GM23338 (cell line): Measurements from ENCODE around the gene SLC17A1. TPM values are rescaled to one million over a fixed set of nuclear protein-coding genes. Genes with fewer than 3 reads are reported as not detected.

Experiments
- ATAC-seq: fragments of 200-7000 bp; cut with Tn5 transposase; 3 replicates; pipeline ENCODE4 v1.9.1; 2020
- DNase-seq: peaks from one replicate; pipeline ENCODE4 v3.0.0-alpha.2; 2015; ENCODE audit warnings: low spot score
- H2AFZ ChIP-seq: fragments of 200-600 bp; sonication (generic); 2 replicates; pipeline ENCODE4 v1.8.0; 2016; ENCODE audit warnings: antibody characterized with exemption, mild to moderate bottlenecking, moderate library complexity
- H3F3A ChIP-seq: fragments of 200-600 bp; sonication (generic); replicated peaks from 2 replicates; pipeline ENCODE4 v1.8.0; 2017; ENCODE audit warnings: antibody characterized with exemption, mixed run types, low read depth
- H3K27ac ChIP-seq: fragments of 200-600 bp; sonication (generic); 2 replicates; pipeline ENCODE4 v1.6.1; 2016; ENCODE audit warnings: low read depth
- H3K27me3 ChIP-seq: fragments of 200-600 bp; sonication (generic); 2 replicates; pipeline ENCODE4 v1.8.0; 2016; ENCODE audit warnings: mild to moderate bottlenecking, mixed run types, moderate library complexity; ENCODE audit not compliant: insufficient read depth
- H3K36me3 ChIP-seq: fragments of 200-600 bp; sonication (generic); 2 replicates; pipeline ENCODE4 v1.8.0; 2016; ENCODE audit warnings: mild to moderate bottlenecking; ENCODE audit not compliant: insufficient read depth
- H3K4me1 ChIP-seq: fragments of 200-600 bp; sonication (generic); 2 replicates; pipeline ENCODE4 v1.8.0; 2016; ENCODE audit warnings: mild to moderate bottlenecking, moderate library complexity; ENCODE audit not compliant: insufficient read depth
- H3K4me2 ChIP-seq: fragments of 200-600 bp; sonication (generic); 2 replicates; pipeline ENCODE4 v1.7.1; 2017; ENCODE audit warnings: mixed run types
- H3K4me3 ChIP-seq: fragments of 200-600 bp; sonication (generic); 2 replicates; pipeline ENCODE4 v1.6.1; 2016; ENCODE audit warnings: mixed run types
- H3K79me2 ChIP-seq: fragments of 200-600 bp; sonication (generic); replicated peaks from 2 replicates; pipeline ENCODE4 v1.8.0; 2017; ENCODE audit warnings: mild to moderate bottlenecking; ENCODE audit not compliant: insufficient read depth
- H3K9me2 ChIP-seq: fragments of 200-600 bp; sonication (generic); 2 replicates; pipeline ENCODE4 v1.8.0; 2017; ENCODE audit not compliant: insufficient read depth
- H4K20me1 ChIP-seq: fragments of 200-600 bp; sonication (generic); replicated peaks from 2 replicates; pipeline ENCODE4 v1.8.0; 2017; ENCODE audit warnings: mild to moderate bottlenecking; ENCODE audit not compliant: insufficient read depth
- H3K27ac Mint-ChIP-seq: 2 replicates; pipeline ENCODE4 v1.8.0; 2020; ENCODE audit warnings: inconsistent platforms, mild to moderate bottlenecking, moderate library complexity, mixed read lengths
- H3K27me3 Mint-ChIP-seq: 3 replicates; pipeline ENCODE4 v1.8.0; 2022; ENCODE audit warnings: low read depth, mild to moderate bottlenecking, moderate library complexity, mixed read lengths, inconsistent platforms; ENCODE audit not compliant: insufficient read depth, poor library complexity
- H3K36me3 Mint-ChIP-seq: 3 replicates; pipeline ENCODE4 v1.8.0; 2021; ENCODE audit warnings: low read depth, mild to moderate bottlenecking, inconsistent platforms, moderate library complexity, mixed read lengths
- H3K4me1 Mint-ChIP-seq: 3 replicates; pipeline ENCODE4 v1.8.0; 2020; ENCODE audit warnings: mild to moderate bottlenecking, inconsistent platforms, mixed read lengths
- H3K4me3 Mint-ChIP-seq: 3 replicates; pipeline ENCODE4 v1.8.0; 2021; ENCODE audit warnings: moderate library complexity, mild to moderate bottlenecking, inconsistent platforms, mixed read lengths
- H3K9me3 Mint-ChIP-seq: 3 replicates; pipeline ENCODE4 v1.8.0; 2020; ENCODE audit warnings: moderate library complexity, mild to moderate bottlenecking, inconsistent platforms, mixed read lengths
- CTCF ChIP-seq, 2 experiments: fragments of 200-600 bp in 1 of 2; sonication (generic) in 1 of 2; conservative IDR thresholded peaks; 2 replicates each; pipeline versions ENCODE4 v1.5.1 to v1.6.1; 2016 to 2017; ENCODE audit warnings: antibody characterized with exemption in 2 of 2, low read depth in 2 of 2, mild to moderate bottlenecking in 2 of 2, moderate library complexity in 1 of 2
- EZH2phosphoT487 ChIP-seq: fragments of 200-600 bp; sonication (generic); IDR thresholded peaks from one replicate; pipeline ENCODE4 v1.8.1; 2018; ENCODE audit warnings: antibody characterized with exemption; ENCODE audit not compliant: unreplicated experiment
- NANOG ChIP-seq: IDR thresholded peaks from 2 replicates; pipeline ENCODE4 v1.6.1; 2016; ENCODE audit warnings: antibody characterized with exemption, borderline replicate concordance
- REST ChIP-seq: IDR thresholded peaks from one replicate; pipeline ENCODE4 v1.6.1; 2018; ENCODE audit warnings: antibody characterized with exemption; ENCODE audit not compliant: unreplicated experiment
- ZNF331 ChIP-seq: fragments of 250-450 bp; sonication (Bioruptor Pico); IDR thresholded peaks from 2 replicates; pipeline ENCODE4 v1.5.0; 2020; ENCODE audit warnings: low read depth, mild to moderate bottlenecking, moderate library complexity
- ZNF462 ChIP-seq: fragments of 250-450 bp; sonication (Bioruptor Pico); IDR thresholded peaks from 2 replicates; pipeline ENCODE4 v1.5.0; 2020; ENCODE audit warnings: mild to moderate bottlenecking, moderate library complexity
- polyA plus RNA-seq: library from polyadenylated mRNA; unstranded; fragments of >200 nt; fragmentation: Nextera tagmentation; extraction: Ambion mirVana; gene quantifications from 2 replicates; pipeline ENCODE4 v1.2.1, GENCODE V29; 2016
- total RNA-seq: library from RNA; depleted of rRNA; stranded (reverse); fragments of >200 nt; shearing (Covaris generic); gene quantifications from 2 replicates; pipeline ENCODE4 v1.2.3, GENCODE V29; 2014
- TF ChIP-seq, protein P1 (sequence below): IDR thresholded peaks from 2 replicates; pipeline ENCODE4 v1.6.1; 2016; ENCODE audit warnings: antibody characterized with exemption

The SLC17A1 gene
- total and polyA plus RNA-seq, 2 experiments from 2014 or later: not detected

DNA sequence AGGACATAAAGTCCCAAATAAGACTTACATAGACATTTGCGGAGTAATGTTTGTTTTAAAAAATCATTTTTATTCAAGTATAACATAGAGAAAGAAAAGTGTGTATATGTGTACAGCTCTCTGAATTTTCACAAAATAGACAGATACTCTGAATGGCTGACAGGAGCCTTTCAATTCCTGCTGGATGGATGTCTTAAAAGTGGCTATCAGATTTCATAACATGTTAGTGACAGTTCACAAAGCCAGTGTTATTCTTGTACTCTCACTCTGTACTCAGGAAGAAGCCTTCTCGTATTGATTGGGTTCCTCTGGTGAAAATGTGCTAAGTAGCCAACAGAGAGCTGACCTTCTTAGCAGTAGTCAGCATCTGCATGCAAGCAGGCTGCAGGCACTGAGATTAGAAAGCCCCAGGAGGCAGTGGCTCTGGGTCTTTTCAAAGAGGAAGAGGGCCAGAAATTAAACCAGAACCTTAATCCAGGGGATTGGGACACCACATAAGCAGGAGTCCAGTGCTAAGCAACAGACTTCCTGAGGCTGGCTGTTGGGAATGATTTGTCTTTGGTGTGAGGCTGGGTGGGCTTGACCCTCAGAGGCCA, 57.6 kb downstream of the SLC17A1 start:
- 0 out of 2 replicates have a peak, but pooled peaks cover 5% of the 10 kb centered on the region for H3K9me2 ChIP-seq
- no peak overlapping the region for H3K4me3 ChIP-seq
- no peaks in the 10 kb centered on the region for H3K9me3 Mint-ChIP-seq
- TF ChIP-seq ZNF331 (CRISPR knock-in tag) (no peak), EZH2phosphoT487 (no peak), REST (no peak), CTCF (conservative IDR thresholded peaks at IDR 0.05; ENCODE audit: low read depth in 2 of 2) (no peak), ZNF462 (CRISPR knock-in tag) (no peak), NANOG (no peak)
- TF ChIP-seq, protein P1, sequence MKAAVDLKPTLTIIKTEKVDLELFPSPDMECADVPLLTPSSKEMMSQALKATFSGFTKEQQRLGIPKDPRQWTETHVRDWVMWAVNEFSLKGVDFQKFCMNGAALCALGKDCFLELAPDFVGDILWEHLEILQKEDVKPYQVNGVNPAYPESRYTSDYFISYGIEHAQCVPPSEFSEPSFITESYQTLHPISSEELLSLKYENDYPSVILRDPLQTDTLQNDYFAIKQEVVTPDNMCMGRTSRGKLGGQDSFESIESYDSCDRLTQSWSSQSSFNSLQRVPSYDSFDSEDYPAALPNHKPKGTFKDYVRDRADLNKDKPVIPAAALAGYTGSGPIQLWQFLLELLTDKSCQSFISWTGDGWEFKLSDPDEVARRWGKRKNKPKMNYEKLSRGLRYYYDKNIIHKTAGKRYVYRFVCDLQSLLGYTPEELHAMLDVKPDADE: no peak
- H4K20me1 ChIP-seq: no peaks in the 10 kb centered on the region
- H3K36me3 ChIP-seq: no peaks in the 10 kb centered on the region
- H3K27me3 Mint-ChIP-seq: peaks cover 2% of the 10 kb centered on the region
- no peak overlapping the region for H3K27ac Mint-ChIP-seq
- ATAC-seq: no peak
- no peaks in the 10 kb centered on the region for H3K36me3 Mint-ChIP-seq
- DNase-seq: no peak
- no peaks in the 10 kb centered on the region for H3K79me2 ChIP-seq
- no peak overlapping the region for H3K4me3 Mint-ChIP-seq
- no peaks in the 10 kb centered on the region for H3K4me1 ChIP-seq
- no peak overlapping the region for H2AFZ ChIP-seq
- no peaks in the 10 kb centered on the region for H3K27me3 ChIP-seq
- H3F3A ChIP-seq: no peaks in the 10 kb centered on the region
- no peaks in the 10 kb centered on the region for H3K4me1 Mint-ChIP-seq
- H3K27ac ChIP-seq: no peak overlapping the region
- no peak overlapping the region for H3K4me2 ChIP-seq
